ENCODE measurements around the gene SOCS4. TPM values are rescaled to one million over a fixed set of nuclear protein-coding genes. Genes with fewer than 3 reads are reported as not detected.

The SOCS4 gene
- total RNA-seq, 1 experiment from 2014 or later: 19.9 TPM

GRCh38 chr14:55065411-55065810 is 38.4 kb downstream of the SOCS4 start:
- ATAC-seq (no peak), DNase-seq (ENCODE audit: low read depth, low spot score) (no peak)
- Histone ChIP-seq H3K36me3 (ENCODE audit: control insufficient read depth, insufficient read depth, low read length) (peaks cover 29% of the 10 kb centered on the region; the same call in 1 of the 2 replicates), H3K4me3 (ENCODE audit: low read depth in 2 of 2, low read length in 2 of 2) (no peak overlapping the region), H3K4me1 (ENCODE audit: control insufficient read depth, insufficient read depth, low read length) (no peaks in the 10 kb centered on the region), H3K27ac (ENCODE audit: low read length) (no peak overlapping the region), H3K9me3 (ENCODE audit: control insufficient read depth, insufficient read depth, low read depth, low read length) (no peaks in the 10 kb centered on the region), H3K27me3 (ENCODE audit: control insufficient read depth, insufficient read depth, low read length) (no peaks in the 10 kb centered on the region)
- no TSS peak for BruUV-seq (replicated peaks)
- TF ChIP-seq, protein P1, sequence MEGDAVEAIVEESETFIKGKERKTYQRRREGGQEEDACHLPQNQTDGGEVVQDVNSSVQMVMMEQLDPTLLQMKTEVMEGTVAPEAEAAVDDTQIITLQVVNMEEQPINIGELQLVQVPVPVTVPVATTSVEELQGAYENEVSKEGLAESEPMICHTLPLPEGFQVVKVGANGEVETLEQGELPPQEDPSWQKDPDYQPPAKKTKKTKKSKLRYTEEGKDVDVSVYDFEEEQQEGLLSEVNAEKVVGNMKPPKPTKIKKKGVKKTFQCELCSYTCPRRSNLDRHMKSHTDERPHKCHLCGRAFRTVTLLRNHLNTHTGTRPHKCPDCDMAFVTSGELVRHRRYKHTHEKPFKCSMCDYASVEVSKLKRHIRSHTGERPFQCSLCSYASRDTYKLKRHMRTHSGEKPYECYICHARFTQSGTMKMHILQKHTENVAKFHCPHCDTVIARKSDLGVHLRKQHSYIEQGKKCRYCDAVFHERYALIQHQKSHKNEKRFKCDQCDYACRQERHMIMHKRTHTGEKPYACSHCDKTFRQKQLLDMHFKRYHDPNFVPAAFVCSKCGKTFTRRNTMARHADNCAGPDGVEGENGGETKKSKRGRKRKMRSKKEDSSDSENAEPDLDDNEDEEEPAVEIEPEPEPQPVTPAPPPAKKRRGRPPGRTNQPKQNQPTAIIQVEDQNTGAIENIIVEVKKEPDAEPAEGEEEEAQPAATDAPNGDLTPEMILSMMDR (IDR thresholded peaks at IDR 0.05): no peak
- no peak for TF ChIP-seq TCF7L2 (IDR thresholded peaks at IDR 0.05; ENCODE audit: low read depth, low read length)
- TF ChIP-seq, protein P2, sequence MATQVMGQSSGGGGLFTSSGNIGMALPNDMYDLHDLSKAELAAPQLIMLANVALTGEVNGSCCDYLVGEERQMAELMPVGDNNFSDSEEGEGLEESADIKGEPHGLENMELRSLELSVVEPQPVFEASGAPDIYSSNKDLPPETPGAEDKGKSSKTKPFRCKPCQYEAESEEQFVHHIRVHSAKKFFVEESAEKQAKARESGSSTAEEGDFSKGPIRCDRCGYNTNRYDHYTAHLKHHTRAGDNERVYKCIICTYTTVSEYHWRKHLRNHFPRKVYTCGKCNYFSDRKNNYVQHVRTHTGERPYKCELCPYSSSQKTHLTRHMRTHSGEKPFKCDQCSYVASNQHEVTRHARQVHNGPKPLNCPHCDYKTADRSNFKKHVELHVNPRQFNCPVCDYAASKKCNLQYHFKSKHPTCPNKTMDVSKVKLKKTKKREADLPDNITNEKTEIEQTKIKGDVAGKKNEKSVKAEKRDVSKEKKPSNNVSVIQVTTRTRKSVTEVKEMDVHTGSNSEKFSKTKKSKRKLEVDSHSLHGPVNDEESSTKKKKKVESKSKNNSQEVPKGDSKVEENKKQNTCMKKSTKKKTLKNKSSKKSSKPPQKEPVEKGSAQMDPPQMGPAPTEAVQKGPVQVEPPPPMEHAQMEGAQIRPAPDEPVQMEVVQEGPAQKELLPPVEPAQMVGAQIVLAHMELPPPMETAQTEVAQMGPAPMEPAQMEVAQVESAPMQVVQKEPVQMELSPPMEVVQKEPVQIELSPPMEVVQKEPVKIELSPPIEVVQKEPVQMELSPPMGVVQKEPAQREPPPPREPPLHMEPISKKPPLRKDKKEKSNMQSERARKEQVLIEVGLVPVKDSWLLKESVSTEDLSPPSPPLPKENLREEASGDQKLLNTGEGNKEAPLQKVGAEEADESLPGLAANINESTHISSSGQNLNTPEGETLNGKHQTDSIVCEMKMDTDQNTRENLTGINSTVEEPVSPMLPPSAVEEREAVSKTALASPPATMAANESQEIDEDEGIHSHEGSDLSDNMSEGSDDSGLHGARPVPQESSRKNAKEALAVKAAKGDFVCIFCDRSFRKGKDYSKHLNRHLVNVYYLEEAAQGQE (IDR thresholded peaks at IDR 0.05; ENCODE audit: insufficient read depth in 1 of 2, low read depth in 2 of 2, low read length in 1 of 2): no peak
- no peak for TF ChIP-seq SIN3A (IDR thresholded peaks at IDR 0.05; ENCODE audit: borderline replicate concordance, insufficient read depth, low read depth, low read length)
- TF ChIP-seq POLR2AphosphoS5 (IDR thresholded peaks at IDR 0.05; ENCODE audit: low read depth, low read length): no peak
- ChIA-PET POLR2A (no interaction called here), CTCF (no interaction called here)
- in situ Hi-C loops (cut with HindIII; ENCODE audit: low pct_unique_long_range_greater_than_20kb, low sequenced_read_pairs): no loop called here
- intact Hi-C loops (cut with micrococcal nuclease; ENCODE audit: unreplicated experiment): no loop called here

GRCh38 chr14:55066223-55066622 is 39.2 kb downstream of the SOCS4 start:
- intact Hi-C loops (cut with micrococcal nuclease; ENCODE audit: unreplicated experiment) (no loop called here), in situ Hi-C loops (cut with HindIII; ENCODE audit: low pct_unique_long_range_greater_than_20kb, low sequenced_read_pairs) (no loop called here)
- H3K27ac ChIP-seq (ENCODE audit: low read length): no peak overlapping the region
- ATAC-seq (no peak), DNase-seq (ENCODE audit: low read depth, low spot score) (no peak)
- POLR2A ChIA-PET: interaction anchor here (0.7 kb wide), 1 partner anchor 94 kb away, joined by 4 read pairs; no protein-coding TSS in a partner anchor
- CTCF ChIA-PET: no interaction called here
- H3K27me3 ChIP-seq (ENCODE audit: control insufficient read depth, insufficient read depth, low read length): no peaks in the 10 kb centered on the region
- TF ChIP-seq TCF7L2 (IDR thresholded peaks at IDR 0.05; ENCODE audit: low read depth, low read length) (no peak), SIN3A (IDR thresholded peaks at IDR 0.05; ENCODE audit: borderline replicate concordance, insufficient read depth, low read depth, low read length) (no peak), POLR2AphosphoS5 (IDR thresholded peaks at IDR 0.05; ENCODE audit: low read depth, low read length) (no peak)
- TF ChIP-seq, protein P1 (IDR thresholded peaks at IDR 0.05): no peak
- TF ChIP-seq, protein P2 (IDR thresholded peaks at IDR 0.05; ENCODE audit: insufficient read depth in 1 of 2, low read depth in 2 of 2, low read length in 1 of 2): no peak
- no peak overlapping the region for H3K4me3 ChIP-seq (ENCODE audit: low read depth in 2 of 2, low read length in 2 of 2)
- no peaks in the 10 kb centered on the region for H3K4me1 ChIP-seq (ENCODE audit: control insufficient read depth, insufficient read depth, low read length)
- no peaks in the 10 kb centered on the region for H3K9me3 ChIP-seq (ENCODE audit: control insufficient read depth, insufficient read depth, low read depth, low read length)
- no TSS peak for BruUV-seq (replicated peaks)
- peaks cover 29% of the 10 kb centered on the region; the same call in 1 of the 2 replicates for H3K36me3 ChIP-seq (ENCODE audit: control insufficient read depth, insufficient read depth, low read length)

All from Panc1 (cell line).